HepG2 (cell line): ENCODE results near the gene ANKRD11. TPM values are rescaled to one million over a fixed set of nuclear protein-coding genes. Genes with fewer than 3 reads are reported as not detected.
A peak's percentile ranks its signal among the peaks of the same experiment; 100 is the strongest.

Experiments
- MNT ChIP-seq: fragments of 450-650 bp; IDR thresholded peaks from 2 replicates; pipeline ENCODE4 v1.6.1; 2016
- RBAK ChIP-seq: sonication (generic); formaldehyde crosslinking; IDR thresholded peaks from 2 replicates; pipeline ENCODE4 v1.5.1; 2020; ENCODE audit warnings: mild to moderate bottlenecking, missing genetic modification reagents
- RCOR2 ChIP-seq: IDR thresholded peaks from 2 replicates; pipeline ENCODE4 v1.6.1; 2016; ENCODE audit warnings: missing biosample characterization, missing genetic modification reagents
- ZBTB4 ChIP-seq: sonication (generic); formaldehyde crosslinking; IDR thresholded peaks from 2 replicates; pipeline ENCODE4 v1.4.0; 2020; ENCODE audit warnings: missing genetic modification reagents, mild to moderate bottlenecking, borderline replicate concordance
- ZMYM2 ChIP-seq: sonication (generic); formaldehyde crosslinking; IDR thresholded peaks from 2 replicates; pipeline ENCODE4 v1.8.0; 2022; ENCODE audit warnings: mild to moderate bottlenecking, missing genetic modification reagents
- ZNF138 ChIP-seq: sonication (generic); formaldehyde crosslinking; IDR thresholded peaks from 2 replicates; pipeline ENCODE4 v1.5.0; 2020; ENCODE audit warnings: mild to moderate bottlenecking, low read depth, missing genetic modification reagents
- ZNF207 ChIP-seq: fragments of 450-650 bp; IDR thresholded peaks from 2 replicates; pipeline ENCODE4 v1.6.1; 2016; ENCODE audit warnings: antibody characterized with exemption, borderline replicate concordance
- ZNF577 ChIP-seq: sonication (generic); formaldehyde crosslinking; IDR thresholded peaks from 2 replicates; pipeline ENCODE4 v1.4.0; 2020; ENCODE audit warnings: mild to moderate bottlenecking, low read depth, missing genetic modification reagents, borderline replicate concordance
- ZNF614 ChIP-seq: IDR thresholded peaks from 2 replicates; pipeline ENCODE4 v1.6.1; 2018; ENCODE audit warnings: missing biosample characterization, missing genetic modification reagents, inconsistent platforms, borderline replicate concordance
- ZNF746 ChIP-seq: sonication (generic); formaldehyde crosslinking; IDR thresholded peaks from 2 replicates; pipeline ENCODE4 v1.8.0; 2022; ENCODE audit warnings: mild to moderate bottlenecking, missing genetic modification reagents
- ZZZ3 ChIP-seq: sonication (generic); formaldehyde crosslinking; IDR thresholded peaks from 2 replicates; pipeline ENCODE4 v1.4.0; 2020; ENCODE audit warnings: missing genetic modification reagents, mild to moderate bottlenecking, borderline replicate concordance
- polyA plus RNA-seq, 8 experiments: library from polyadenylated mRNA; depleted of rRNA in 3 of 8; stranded (reverse) in 7 of 8; unstranded in 1 of 8; fragments of >200 nt; fragmentation: Illumina TruSeq in 4 of 8; extraction: Trizol in 4 of 8; gene quantifications; 2 replicates each; pipeline versions ENCODE4 v1.2.1 to v1.2.3, GENCODE V29; 2011 to 2016; ENCODE audit warnings: low read depth in 4 of 8, missing spikeins in 1 of 8, mixed read lengths in 1 of 8; ENCODE audit not compliant: insufficient read depth in 1 of 8
- total RNA-seq, 5 experiments: library from RNA; depleted of rRNA; stranded (reverse); fragments of >200 nt; fragmentation: Illumina TruSeq; extraction: Trizol; gene quantifications; 2 replicates each; pipeline ENCODE4 v1.2.3, GENCODE V29; 2016; ENCODE audit warnings: low read depth in 1 of 5
- TF ChIP-seq, protein P1 (sequence below): sonication (generic); formaldehyde crosslinking; IDR thresholded peaks from 2 replicates; pipeline ENCODE4 v1.5.1; 2020; ENCODE audit warnings: missing genetic modification reagents, mild to moderate bottlenecking, borderline replicate concordance
- TF ChIP-seq, protein P2 (sequence below): sonication (generic); formaldehyde crosslinking; IDR thresholded peaks from 2 replicates; pipeline ENCODE4 v1.8.1; 2023; ENCODE audit warnings: missing genetic modification reagents, mild to moderate bottlenecking, borderline replicate concordance
- TF ChIP-seq, protein P3 (sequence below), 2 experiments: sonication (generic) in 1 of 2; formaldehyde crosslinking in 1 of 2; IDR thresholded peaks; 2 replicates each; pipeline versions ENCODE4 v1.5.1 to v1.6.1; 2011 to 2020; ENCODE audit warnings: borderline replicate concordance in 1 of 2, low read depth in 1 of 2, low read length in 1 of 2, mild to moderate bottlenecking in 1 of 2, missing genetic modification reagents in 1 of 2, moderate library complexity in 1 of 2
- TF ChIP-seq, protein P4 (sequence below): sonication (generic); formaldehyde crosslinking; conservative IDR thresholded peaks from 2 replicates; pipeline ENCODE4 v1.4.0; 2020; ENCODE audit warnings: missing genetic modification reagents

ANKRD11 gene
- total and polyA plus RNA-seq, 2 of the 13 experiments (the other 11 are each of a cell fraction or from before 2014, with no cell fraction given): 21.4 to 38.4 TPM

DNA sequence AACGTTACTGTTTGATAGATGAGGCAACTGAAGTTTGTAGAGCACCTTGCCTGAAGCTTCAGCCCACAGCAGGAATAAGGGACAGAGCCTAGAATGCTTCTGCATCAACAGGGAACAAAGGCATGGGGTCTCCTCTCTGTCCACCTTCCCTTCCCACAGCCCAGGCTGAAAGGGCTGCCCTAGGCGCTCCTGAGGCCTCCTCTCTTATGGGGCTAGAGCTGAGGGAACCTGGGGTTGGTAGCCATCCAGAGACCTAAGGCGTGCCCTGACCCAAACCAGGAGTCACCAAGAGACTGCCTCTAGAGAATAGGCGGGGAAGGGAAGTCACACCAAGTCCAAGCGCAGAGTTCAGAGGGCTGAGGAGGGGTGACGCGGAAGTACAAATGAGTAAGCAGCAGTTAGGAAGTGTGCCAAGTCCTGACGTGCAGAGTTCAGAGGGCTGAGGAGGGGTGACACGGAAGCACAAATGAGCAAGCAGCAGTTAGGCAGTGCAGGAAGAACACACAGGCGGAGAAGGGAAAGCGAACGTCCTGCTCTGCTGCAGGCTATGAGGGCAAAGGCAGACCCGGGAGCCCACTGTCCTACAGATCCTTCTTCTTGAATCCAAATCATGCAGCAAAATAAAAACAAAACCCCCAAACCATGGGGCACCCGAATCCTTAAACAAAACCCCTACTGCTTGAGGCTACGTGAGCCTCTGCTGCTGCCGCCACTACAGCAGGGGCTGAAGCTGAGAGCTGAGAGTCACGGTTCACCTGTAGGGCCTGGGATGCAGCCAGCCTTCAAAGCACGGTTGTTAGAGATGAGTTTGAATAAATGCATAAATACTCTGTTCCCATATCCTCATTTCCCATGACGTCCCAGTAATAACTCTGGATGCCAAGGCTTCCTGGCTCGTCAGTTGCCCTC is 15.1 kb upstream of the ANKRD11 start (continued):
- TF ChIP-seq, protein P1, sequence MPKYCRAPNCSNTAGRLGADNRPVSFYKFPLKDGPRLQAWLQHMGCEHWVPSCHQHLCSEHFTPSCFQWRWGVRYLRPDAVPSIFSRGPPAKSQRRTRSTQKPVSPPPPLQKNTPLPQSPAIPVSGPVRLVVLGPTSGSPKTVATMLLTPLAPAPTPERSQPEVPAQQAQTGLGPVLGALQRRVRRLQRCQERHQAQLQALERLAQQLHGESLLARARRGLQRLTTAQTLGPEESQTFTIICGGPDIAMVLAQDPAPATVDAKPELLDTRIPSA (CRISPR knock-in tag): no peak
- peak; percentile 81 for TF ChIP-seq ZMYM2
- TF ChIP-seq, protein P2, sequence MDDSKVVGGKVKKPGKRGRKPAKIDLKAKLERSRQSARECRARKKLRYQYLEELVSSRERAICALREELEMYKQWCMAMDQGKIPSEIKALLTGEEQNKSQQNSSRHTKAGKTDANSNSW (CRISPR knock-in tag): no peak
- TF ChIP-seq, protein P3, sequence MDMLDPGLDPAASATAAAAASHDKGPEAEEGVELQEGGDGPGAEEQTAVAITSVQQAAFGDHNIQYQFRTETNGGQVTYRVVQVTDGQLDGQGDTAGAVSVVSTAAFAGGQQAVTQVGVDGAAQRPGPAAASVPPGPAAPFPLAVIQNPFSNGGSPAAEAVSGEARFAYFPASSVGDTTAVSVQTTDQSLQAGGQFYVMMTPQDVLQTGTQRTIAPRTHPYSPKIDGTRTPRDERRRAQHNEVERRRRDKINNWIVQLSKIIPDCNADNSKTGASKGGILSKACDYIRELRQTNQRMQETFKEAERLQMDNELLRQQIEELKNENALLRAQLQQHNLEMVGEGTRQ (IDR thresholded peaks at IDR 0.05; ENCODE audit: low read depth, low read length): no peak
- TF ChIP-seq, protein P3 (CRISPR knock-in tag; IDR thresholded peaks at IDR 0.05; ENCODE audit: borderline replicate concordance): no peak
- peak; percentile 70 for TF ChIP-seq ZZZ3 (CRISPR knock-in tag)
- TF ChIP-seq RBAK (CRISPR knock-in tag): peak; percentile 68; the same call in 1 of the 2 replicates
- peak; percentile 87 for TF ChIP-seq ZNF746 (CRISPR knock-in tag)
- 0 out of 2 replicates have a peak, but pooled peaks have one; percentile 56 for TF ChIP-seq ZNF138 (CRISPR knock-in tag)
- TF ChIP-seq MNT: peak; percentile 77
- TF ChIP-seq ZNF577: no peak
- TF ChIP-seq RCOR2 (CRISPR knock-in tag): peak; percentile 30; the same call in 1 of the 2 replicates
- peak; percentile 84; the same call in 1 of the 2 replicates for TF ChIP-seq ZBTB4
- peak; percentile 89; the same call in 1 of the 2 replicates for TF ChIP-seq ZNF614 (CRISPR knock-in tag)
- TF ChIP-seq, protein P4, sequence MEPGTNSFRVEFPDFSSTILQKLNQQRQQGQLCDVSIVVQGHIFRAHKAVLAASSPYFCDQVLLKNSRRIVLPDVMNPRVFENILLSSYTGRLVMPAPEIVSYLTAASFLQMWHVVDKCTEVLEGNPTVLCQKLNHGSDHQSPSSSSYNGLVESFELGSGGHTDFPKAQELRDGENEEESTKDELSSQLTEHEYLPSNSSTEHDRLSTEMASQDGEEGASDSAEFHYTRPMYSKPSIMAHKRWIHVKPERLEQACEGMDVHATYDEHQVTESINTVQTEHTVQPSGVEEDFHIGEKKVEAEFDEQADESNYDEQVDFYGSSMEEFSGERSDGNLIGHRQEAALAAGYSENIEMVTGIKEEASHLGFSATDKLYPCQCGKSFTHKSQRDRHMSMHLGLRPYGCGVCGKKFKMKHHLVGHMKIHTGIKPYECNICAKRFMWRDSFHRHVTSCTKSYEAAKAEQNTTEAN (CRISPR knock-in tag): peak; percentile 88; the same call in 1 of the 2 replicates
- TF ChIP-seq ZNF207: no peak
